HG02759 (cell line): ENCODE measurements around the gene ONECUT1.
A peak's percentile ranks its signal among the peaks of the same experiment; 100 is the strongest.

Experiments
- ATAC-seq: cut with Tn5 transposase; IDR thresholded peaks from one replicate; pipeline ENCODE4 v1.9.1; 2021; ENCODE audit warnings: mild to moderate bottlenecking, moderate library complexity; ENCODE audit not compliant: unreplicated experiment

Gene ONECUT1

DNA sequence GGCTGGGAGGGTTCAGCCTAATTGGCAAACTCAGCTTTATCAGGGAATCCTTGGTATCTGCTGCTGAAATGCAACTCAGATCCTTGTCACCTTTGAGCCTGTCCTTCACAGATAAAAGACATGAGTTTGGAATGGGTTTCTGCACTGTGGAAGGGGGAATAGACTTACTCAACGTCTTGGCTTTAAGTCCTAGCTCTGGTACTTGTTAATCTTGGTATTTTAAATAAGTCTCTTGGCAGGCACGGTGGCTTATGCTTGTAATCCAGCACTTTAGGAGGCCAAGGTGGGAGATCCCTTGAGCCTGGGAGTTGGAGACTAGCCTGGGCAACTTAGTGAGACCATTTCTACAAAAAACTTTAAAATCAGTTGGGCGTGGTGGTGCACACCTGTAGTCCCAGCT is 55.8 kb downstream of the ONECUT1 start:
- no peak for ATAC-seq

DNA sequence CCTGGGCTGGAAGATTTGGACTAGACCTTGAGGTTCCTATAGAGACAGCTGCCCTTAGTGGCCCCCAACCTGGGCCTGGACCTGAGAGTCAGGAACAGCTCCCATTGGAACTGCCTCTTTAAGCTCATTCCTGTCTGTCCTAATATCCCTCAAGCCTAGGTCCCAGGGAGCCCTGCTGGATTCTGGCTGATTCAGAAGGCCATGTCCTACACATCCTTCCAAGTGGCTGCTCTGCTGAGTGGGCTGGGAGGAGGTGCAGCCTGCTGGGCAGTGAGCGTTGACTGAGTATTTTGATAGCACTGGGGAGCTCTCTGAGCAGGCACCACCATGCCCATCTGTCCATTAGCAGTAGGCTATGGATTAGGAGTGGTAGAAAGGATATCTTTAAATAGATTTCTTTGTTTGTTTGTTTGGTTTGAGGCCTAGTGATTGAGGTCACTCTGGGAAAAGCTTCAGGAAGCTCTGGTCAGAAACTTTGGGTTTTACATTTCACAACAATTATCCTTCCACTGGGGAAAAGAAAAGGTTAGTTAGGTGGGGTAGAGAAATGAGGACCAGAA is 56.4 kb downstream of the ONECUT1 start:
- no peak for ATAC-seq

GRCh38 chr15:52733088-52733487 is 57.0 kb downstream of the ONECUT1 start:
- no peak for ATAC-seq

DNA sequence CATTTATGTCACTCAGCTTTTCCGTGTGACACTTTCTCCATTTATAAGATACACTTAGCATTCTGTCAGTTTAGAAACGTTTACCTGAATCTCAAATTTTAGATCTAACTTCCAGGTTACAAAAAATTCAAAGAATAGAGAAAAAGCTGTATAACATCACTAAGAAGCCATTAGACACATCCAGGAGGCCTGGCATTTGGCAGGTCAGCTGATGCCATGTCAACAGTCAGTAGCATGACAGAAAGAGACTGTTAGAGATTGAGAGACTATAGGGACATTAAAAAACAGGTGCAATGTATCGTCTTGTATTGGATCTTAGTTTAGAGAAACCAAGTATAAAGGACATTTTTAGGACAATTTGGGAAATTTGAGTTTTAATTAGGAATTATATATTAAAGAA is 57.6 kb downstream of the ONECUT1 start:
- no peak for ATAC-seq

DNA sequence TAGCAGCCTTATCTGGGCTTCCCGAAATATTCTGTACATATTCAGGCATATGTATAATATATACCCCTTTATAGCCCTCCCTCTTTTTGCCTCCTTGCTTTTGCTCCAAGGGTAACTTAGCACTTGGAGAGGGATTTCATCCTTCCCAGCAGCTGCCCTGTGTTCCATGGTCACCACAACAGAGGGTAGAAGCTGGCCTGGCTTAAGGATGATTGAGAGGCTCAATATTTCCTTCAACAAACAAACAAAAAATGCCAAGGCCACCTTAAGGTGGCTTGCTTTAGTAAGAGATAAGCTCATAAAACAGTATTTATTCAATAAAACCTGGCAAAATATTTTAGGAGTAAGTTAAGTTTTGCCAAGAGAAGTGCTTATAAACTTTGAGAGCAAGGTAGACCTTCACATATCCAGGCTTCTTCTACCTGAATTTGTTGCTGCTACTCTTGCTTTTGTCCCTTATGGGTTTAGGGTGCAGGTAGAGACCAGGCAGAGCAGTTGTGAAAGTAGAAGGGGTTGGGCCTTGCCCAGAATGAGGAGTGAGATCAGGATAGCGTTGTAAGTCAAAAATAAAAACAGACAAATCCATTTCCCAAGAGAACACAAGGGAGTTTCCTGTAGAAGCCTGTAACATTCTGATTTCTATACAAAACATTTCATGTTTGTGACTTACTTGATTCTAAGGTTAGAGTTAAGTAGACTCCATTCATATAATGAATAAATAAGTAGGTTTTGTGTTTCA is 58.2 kb downstream of the ONECUT1 start:
- ATAC-seq = no peak

DNA sequence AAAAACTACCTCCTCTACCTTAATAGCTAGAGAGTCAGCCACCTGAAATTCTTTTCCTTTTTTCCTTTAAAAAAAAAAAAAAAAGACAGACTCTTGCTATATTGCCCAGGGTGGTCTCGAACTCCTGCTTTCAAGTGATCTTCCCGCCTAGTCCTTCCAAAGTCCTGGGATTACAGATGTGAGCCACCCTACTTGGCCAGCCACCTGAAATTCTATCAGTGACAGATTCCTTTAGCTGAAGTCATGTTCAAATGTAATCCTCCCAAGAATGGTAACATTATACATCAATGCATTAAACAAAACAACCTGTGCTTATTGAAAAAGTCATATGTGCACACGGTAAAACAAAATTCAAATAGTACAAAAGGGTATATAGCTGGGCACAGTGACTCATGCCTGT is 59.1 kb downstream of the ONECUT1 start:
- no peak for ATAC-seq

- no peak for ATAC-seq
Measured at GRCh38 chr15:52730594-52730993, 59.5 kb downstream of the ONECUT1 start.

GRCh38 chr15:52730173-52730572 is 60.0 kb downstream of the ONECUT1 start:
- peak; percentile 75 for ATAC-seq

GRCh38 chr15:52728899-52729298 is 61.2 kb downstream of the ONECUT1 start:
- no peak for ATAC-seq

- ATAC-seq = no peak
Measured at GRCh38 chr15:52727815-52728214, 62.3 kb downstream of the ONECUT1 start.

DNA sequence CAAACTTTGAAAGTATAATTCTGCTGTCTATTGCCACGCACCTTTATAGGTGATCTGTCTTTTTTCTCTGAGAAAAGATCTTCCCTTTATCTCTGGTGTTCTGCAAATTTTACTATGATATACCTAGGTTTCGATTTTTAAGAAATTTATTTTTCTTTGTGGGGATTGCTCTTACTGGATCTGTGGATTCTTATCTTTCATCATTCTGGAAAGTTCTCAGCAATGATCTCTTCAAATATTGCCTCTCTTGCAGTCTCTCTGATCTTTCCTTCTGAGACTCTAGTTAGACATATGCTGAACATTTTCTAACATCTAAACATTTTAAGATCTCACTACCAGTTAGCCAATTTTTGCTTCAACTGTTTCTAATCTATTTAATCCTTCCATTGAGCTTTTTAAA is 63.9 kb downstream of the ONECUT1 start:
- no peak for ATAC-seq

GRCh38 chr15:52718551-52718950 is 71.6 kb downstream of the ONECUT1 start:
- ATAC-seq = no peak

DNA sequence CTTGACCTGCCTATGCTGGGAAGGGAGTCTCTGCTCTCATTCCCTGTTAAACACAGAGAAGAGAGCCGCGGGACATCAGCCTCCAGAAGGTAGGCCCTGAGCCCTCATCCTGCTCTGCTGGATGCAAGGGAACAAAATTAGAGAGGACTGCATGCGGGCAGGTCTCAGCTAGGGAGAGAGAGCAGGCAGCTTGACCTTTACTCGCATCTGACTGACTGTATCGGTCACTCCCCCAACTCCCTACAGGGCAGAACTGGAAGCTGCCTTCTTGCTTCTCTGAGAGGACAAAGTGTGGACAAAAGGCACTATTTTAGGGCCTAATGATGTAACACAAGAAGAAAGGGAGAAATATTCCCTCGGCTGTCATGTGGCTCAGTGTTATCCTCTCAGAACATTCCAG is 72.2 kb downstream of the ONECUT1 start:
- no peak for ATAC-seq

DNA sequence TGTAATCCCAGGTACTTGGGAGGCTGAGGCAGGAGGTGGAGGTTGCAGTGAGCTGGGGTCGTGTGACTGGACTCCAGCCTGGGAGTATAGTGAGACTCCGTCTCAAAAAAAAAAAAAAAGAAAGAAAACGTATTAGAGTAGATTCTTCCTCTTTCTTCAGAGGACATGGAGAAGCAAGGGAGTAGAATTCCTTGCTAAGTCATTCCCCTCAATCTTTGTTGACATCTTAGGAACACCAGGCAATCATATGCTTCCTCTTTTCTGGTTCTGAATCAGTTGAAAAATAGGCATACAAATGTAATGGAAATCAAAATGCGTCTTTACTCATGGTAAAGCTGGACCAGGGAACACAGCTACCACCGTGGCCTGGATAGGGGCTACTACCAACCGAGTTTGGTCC is 72.7 kb downstream of the ONECUT1 start:
- no peak for ATAC-seq

GRCh38 chr15:52716536-52716935 is 73.6 kb downstream of the ONECUT1 start:
- ATAC-seq = no peak

DNA sequence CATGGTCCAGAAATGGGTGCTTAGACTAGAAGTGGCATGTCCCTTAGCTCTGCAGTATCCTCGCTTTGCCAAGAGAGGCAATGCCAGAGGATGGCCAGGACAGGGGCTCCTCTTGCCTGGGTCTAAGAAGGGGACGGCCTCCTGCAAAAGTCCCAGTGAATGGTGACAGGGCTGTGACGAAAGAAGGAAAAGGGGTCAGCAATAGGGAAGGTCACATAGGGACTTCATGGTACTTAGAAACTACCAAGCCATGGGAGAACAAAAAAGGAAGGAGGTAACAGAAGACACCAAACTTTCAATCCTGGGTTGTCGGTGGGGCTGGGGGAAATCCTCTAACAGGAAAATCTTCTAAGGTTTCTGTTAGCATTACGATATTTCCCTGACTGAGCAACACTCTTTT is 74.7 kb downstream of the ONECUT1 start:
- no peak for ATAC-seq

- ATAC-seq = no peak
Measured at GRCh38 chr15:52714968-52715367, 75.2 kb downstream of the ONECUT1 start.

DNA sequence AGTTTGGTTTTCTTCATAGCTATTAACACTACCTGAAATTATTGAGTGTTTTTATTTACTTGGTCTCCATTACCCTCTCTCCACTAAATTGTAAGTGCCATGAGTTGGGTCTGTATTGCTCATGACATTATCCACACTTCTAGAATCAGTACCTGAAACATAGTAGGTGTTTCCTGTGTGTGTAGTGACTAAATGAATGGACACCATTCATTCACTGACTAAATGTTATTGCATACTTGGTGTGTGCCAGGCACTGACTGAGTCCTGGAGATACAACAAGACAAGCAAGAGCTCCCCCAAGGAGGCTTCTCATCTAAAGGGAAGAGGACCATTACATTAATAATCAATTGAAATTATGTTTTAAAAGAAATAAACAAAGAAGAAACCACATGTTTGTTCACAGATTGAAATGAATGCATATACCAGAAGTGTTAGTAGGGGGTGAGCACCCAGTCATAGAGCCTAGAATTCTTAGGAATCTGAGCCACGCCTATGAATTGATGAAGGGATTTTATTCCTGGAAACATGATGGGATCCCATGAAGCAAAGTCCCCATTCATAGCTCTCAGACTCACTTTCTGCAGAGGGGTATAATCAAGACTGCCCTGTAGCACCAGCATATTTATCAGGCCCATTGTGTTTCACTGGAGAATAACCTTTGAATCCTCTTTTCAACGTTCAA is 79.3 kb downstream of the ONECUT1 start:
- no peak for ATAC-seq

- peak; percentile 43 for ATAC-seq
Measured at GRCh38 chr15:52710050-52710707, 80.0 kb downstream of the ONECUT1 start.

DNA sequence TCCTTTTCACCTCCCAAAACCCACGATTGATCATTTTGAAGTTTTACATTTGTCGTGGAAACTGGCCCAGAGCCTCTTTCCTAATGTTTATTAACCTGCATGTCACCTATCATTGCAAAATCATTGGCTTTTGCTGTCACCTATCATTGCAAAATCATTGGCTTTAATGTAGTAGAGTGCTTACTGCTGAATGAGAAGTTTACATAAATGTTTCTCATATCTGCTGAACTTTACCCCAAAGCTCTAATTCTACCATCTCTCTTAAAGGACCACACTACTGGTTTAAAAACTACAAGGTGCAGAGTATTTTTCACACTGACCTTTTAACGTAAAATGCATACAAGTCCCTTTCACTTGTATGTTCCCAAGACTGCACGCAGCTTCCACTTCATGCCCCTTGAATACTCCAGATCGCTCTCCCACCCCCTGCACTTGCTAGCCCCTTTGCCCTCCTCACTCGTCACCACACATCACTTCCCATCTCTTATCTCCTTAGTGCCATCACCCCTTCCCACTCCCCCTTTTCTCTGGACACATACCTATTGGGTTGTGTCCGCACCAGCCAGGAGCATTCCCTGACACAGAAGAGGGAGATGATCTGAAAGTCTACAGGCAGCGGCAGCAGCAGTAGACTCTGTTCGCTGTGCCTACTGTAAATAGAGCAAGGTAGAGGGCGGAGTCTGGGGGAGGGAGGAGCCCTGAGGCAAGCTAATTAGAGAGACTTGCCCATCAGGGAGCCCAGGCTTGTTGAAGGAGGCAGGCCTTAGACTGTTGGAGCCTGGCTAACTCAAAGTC is 80.8 kb downstream of the ONECUT1 start:
- peak; percentile 94 for ATAC-seq
